ENCODE data around the gene NEFH.

GRCh38 chr22:29469755-29470154 lies 10.3 kb upstream of the NEFH start:
- TF ChIP-seq CTCF (IDR thresholded peaks at IDR 0.05; ENCODE audit: low read depth, low read length, poor library complexity, severe bottlenecking) (no peak), EZH2phosphoT487 (IDR thresholded peaks at IDR 0.05; ENCODE audit: borderline replicate concordance, low read length) (no peak)
